HL-60/S4 (cell line): ENCODE data around the gene SLC10A3.
"Not testable (repeated sequence)": the region's sequence is repeated elsewhere in the genome, so short reads cannot be mapped to it uniquely, and the experiment has no call there.

Source experiments
- in situ Hi-C: fragments of 300-500 bp; cut with MboI; formaldehyde crosslinking; loops from 2 replicates; pipeline ENCODE4 v1.14.3; 2022; ENCODE audit warnings: low sequenced_read_pairs

Gene SLC10A3

GRCh38 chrX:154512879-154513553 is 22.6 kb upstream of the SLC10A3 start:
- in situ Hi-C loops = no loop called here

GRCh38 chrX:154511761-154512160 is 21.3 kb upstream of the SLC10A3 start:
- in situ Hi-C loops = no loop called here

- in situ Hi-C loops = no loop called here
Observed at GRCh38 chrX:154509455-154509854, 19.0 kb upstream of the SLC10A3 start.

GRCh38 chrX:154508384-154508745 is 17.9 kb upstream of the SLC10A3 start:
- in situ Hi-C loops = no loop called here

- in situ Hi-C loops = no loop called here
Observed at GRCh38 chrX:154507673-154508383, 17.4 kb upstream of the SLC10A3 start.

GRCh38 chrX:154506483-154507332 is 16.3 kb upstream of the SLC10A3 start:
- in situ Hi-C loops = no loop called here

- in situ Hi-C loops = no loop called here
Observed at GRCh38 chrX:154505734-154506133, 15.3 kb upstream of the SLC10A3 start.

- in situ Hi-C loops = no loop called here
Observed at GRCh38 chrX:154502989-154503388, 12.6 kb upstream of the SLC10A3 start.

GRCh38 chrX:154502098-154502497 is 11.7 kb upstream of the SLC10A3 start:
- in situ Hi-C loops = no loop called here

GRCh38 chrX:154501423-154501822 is 11.0 kb upstream of the SLC10A3 start:
- in situ Hi-C loops = not testable (repeated sequence)

GRCh38 chrX:154496591-154497137 is 6.2 kb upstream of the SLC10A3 start:
- in situ Hi-C loops = not testable (repeated sequence)

- in situ Hi-C loops = no loop called here
Observed at GRCh38 chrX:154495472-154495922, 5.1 kb upstream of the SLC10A3 start.

- in situ Hi-C loops = no loop called here
Observed at GRCh38 chrX:154494715-154495114, 4.3 kb upstream of the SLC10A3 start.

GRCh38 chrX:154490021-154490413 is 412 bp downstream of the SLC10A3 start:
- in situ Hi-C loops = no loop called here

- in situ Hi-C loops = no loop called here
Observed at GRCh38 chrX:154489182-154489581, 1.2 kb downstream of the SLC10A3 start.

- in situ Hi-C loops = no loop called here
Observed at GRCh38 chrX:154488336-154489075, 1.9 kb downstream of the SLC10A3 start.

- in situ Hi-C loops = no loop called here
Observed at GRCh38 chrX:154487518-154488290, 2.7 kb downstream of the SLC10A3 start.

GRCh38 chrX:154486396-154487207 is 3.8 kb downstream of the SLC10A3 start, which contains the start of gene UBL4A:
Gene UBL4A, minus strand, starts transcription at chrX:154486615. Its CDS starts 31 bp downstream, at chrX:154486584.
- in situ Hi-C loops = no loop called here

- in situ Hi-C loops = no loop called here
Observed at GRCh38 chrX:154486052-154486395, 4.4 kb downstream of the SLC10A3 start.
